ENCODE measurements around the gene ADD1. TPM values are rescaled to one million over a fixed set of nuclear protein-coding genes. Genes with fewer than 3 reads are reported as not detected.

ADD1 gene
- total and polyA plus RNA-seq, 7 donors = 124 to 224 (median 176) TPM

DNA sequence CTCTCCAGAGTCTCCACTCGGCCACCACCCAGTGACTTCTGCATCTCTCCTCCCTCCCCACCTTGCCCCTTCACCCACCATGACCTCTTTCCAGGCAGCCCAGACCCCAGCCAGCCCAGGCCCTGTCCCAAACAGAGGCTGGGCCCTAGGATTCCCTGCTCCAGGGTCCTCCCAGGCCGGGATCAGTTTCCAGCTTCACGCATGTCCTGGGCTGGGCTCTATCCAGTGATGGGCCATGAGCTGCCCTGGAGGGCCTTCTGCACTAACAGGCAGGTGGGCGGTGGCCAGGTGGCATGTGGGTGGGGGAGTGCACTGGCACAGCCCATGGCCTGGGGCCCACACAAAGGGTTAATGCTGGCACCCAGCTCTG, 20.4 kb upstream of the ADD1 start:
- Histone ChIP-seq H3K27ac (no peak overlapping the region), H3K36me3 (ENCODE audit: insufficient read depth in 1 of 2, low read depth in 1 of 2) (peaks cover 2 to 52% of the 10 kb centered on the region in 2 donors), H3K4me1 (peaks cover 6% of the 10 kb centered on the region), H3K27me3 (ENCODE audit: insufficient read depth in 3 of 3, low read length in 2 of 3) (no peaks in the 10 kb centered on the region), H3K9me3 (no peaks in the 10 kb centered on the region), H3K4me3 (no peak overlapping the region)
- DNase-seq (peak; percentile 10 to 45), ATAC-seq (no peak)
- TF ChIP-seq, protein P1, sequence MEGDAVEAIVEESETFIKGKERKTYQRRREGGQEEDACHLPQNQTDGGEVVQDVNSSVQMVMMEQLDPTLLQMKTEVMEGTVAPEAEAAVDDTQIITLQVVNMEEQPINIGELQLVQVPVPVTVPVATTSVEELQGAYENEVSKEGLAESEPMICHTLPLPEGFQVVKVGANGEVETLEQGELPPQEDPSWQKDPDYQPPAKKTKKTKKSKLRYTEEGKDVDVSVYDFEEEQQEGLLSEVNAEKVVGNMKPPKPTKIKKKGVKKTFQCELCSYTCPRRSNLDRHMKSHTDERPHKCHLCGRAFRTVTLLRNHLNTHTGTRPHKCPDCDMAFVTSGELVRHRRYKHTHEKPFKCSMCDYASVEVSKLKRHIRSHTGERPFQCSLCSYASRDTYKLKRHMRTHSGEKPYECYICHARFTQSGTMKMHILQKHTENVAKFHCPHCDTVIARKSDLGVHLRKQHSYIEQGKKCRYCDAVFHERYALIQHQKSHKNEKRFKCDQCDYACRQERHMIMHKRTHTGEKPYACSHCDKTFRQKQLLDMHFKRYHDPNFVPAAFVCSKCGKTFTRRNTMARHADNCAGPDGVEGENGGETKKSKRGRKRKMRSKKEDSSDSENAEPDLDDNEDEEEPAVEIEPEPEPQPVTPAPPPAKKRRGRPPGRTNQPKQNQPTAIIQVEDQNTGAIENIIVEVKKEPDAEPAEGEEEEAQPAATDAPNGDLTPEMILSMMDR (IDR thresholded peaks at IDR 0.05) = no peak
- intact Hi-C loops (cut with DNase I) = no loop called here
- WGBS, 3 donors = 75 to 92% (median 85%) methylated on average over 4 of the region's 4 CpGs

DNA sequence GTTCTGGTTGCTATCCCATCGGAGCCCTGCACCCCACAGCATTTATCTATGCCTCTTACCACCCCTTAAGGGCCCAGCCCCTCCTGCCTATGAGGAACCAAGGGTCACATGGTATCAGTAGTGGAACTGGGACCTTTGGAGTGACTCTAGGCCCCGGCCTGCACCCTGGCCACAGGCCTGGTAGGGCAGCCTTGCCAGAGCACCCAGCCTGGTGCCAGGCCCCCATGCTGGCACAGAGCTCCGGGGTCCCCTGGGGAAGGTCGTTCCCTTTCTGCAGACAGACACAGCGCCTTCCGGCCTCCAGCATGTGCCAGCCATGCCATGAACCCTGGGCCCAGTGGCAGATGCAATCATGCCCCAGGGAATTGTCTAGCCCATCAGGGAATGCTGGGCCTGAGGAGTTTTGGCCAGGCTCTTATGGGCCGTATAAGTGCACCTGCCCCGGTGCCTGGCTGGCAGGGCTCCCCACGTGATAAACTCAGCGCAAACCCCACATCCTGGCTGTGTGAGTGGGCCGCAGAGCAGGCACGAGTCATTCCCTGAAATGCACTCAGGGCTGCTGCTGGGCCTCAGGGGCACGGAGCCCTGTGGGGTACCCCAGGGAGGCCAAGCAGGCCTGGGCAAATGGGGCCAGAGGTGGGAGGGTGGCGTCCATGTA, 19.8 kb upstream of the ADD1 start:
- Histone ChIP-seq H3K4me1 (peaks cover 1% of the 10 kb centered on the region), H3K4me3 (no peak overlapping the region), H3K9me3 (no peaks in the 10 kb centered on the region), H3K27ac (no peak overlapping the region), H3K36me3 (ENCODE audit: insufficient read depth in 1 of 2, low read depth in 1 of 2) (peaks cover 2 to 57% of the 10 kb centered on the region in 2 donors), H3K27me3 (ENCODE audit: insufficient read depth in 3 of 3, low read length in 2 of 3) (no peaks in the 10 kb centered on the region)
- WGBS, 3 donors = 56 to 78% (median 57%) methylated on average over 10 to 14 of the region's 14 CpGs
- peak; percentile 9 to 40 for DNase-seq
- ATAC-seq = no peak
- intact Hi-C loops (cut with DNase I) = no loop called here
- TF ChIP-seq, protein P1 (IDR thresholded peaks at IDR 0.05) = no peak

DNA sequence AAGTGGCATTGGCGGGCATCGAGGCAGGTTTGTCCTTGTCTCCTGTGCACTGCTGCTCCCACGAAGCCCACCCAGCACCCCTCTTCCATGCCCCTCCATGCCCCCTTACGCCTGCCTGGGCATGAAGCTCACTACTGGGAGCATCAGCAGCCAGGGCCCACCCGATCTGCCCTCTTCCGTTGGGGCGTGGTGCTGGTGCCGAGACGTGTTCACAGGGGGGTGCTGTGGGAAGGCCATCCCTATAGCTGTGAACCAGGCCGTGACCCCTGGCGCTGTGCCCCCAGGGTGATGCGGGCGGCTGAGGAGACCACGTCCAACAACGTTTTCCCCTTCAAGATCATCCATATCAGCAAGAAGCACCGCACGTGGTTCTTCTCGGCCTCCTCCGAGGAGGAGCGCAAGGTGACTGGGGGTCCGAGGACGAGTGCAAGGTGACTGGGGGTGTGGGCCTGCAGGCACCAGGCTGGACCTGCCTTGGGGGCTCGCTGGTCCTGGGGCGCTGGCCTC, 19.3 kb upstream of the ADD1 start:
- H3K27ac ChIP-seq = no peak overlapping the region
- TF ChIP-seq, protein P1 (IDR thresholded peaks at IDR 0.05) = no peak
- no peaks in the 10 kb centered on the region for H3K27me3 ChIP-seq (ENCODE audit: insufficient read depth in 3 of 3, low read length in 2 of 3)
- H3K9me3 ChIP-seq = no peaks in the 10 kb centered on the region
- intact Hi-C loops (cut with DNase I) = no loop called here
- no peak overlapping the region for H3K4me3 ChIP-seq
- no peaks in the 10 kb centered on the region for H3K4me1 ChIP-seq
- DNase-seq = peak in 1 of 2 donors; percentile 36
- 88 to 94% (median 89%) methylated on average over 23 to 24 of the region's 24 CpGs for WGBS, 3 donors
- peaks cover 2 to 59% of the 10 kb centered on the region in 2 donors for H3K36me3 ChIP-seq (ENCODE audit: insufficient read depth in 1 of 2, low read depth in 1 of 2)
- no peak for ATAC-seq

DNA sequence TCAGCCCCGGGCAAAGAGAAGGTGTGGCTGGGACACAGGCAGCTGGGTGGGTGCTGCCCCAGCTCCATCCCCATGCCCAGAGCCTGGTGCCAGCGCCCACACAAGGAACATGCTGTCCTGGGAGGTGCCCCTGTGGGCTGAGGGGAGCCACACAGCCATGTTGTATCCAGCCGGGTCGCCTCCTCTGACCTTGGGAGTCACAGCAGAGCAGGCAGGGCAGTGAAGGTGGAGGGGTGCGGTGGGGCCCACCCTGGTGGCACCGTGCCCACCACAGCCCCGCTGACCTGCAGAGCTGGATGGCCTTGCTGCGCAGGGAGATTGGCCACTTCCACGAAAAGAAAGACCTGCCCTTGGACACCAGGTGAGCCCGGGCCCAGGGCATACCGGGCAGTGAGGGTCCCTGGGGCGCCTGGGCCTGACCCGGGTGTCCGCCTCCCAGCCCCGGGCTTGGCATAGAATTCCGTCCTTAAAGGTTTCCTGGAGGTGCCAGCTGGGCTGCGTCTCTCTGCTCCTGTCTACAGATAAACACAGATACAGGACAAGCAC, 18.7 kb upstream of the ADD1 start:
- ATAC-seq = no peak
- Histone ChIP-seq H3K27me3 (ENCODE audit: insufficient read depth in 3 of 3, low read length in 2 of 3) (no peaks in the 10 kb centered on the region), H3K36me3 (ENCODE audit: insufficient read depth in 1 of 2, low read depth in 1 of 2) (peaks cover 2 to 64% of the 10 kb centered on the region in 2 donors), H3K9me3 (no peaks in the 10 kb centered on the region), H3K4me3 (no peak overlapping the region), H3K27ac (no peak overlapping the region), H3K4me1 (no peaks in the 10 kb centered on the region)
- peak; percentile 9 to 49 for DNase-seq
- TF ChIP-seq, protein P1 (IDR thresholded peaks at IDR 0.05) = no peak
- intact Hi-C loops (cut with DNase I) = no loop called here
- WGBS, 3 donors = 74 to 89% (median 80%) methylated on average over 13 to 17 of the region's 17 CpGs
